Measurements from ENCODE around the gene PCK1. TPM values are rescaled to one million over a fixed set of nuclear protein-coding genes. Genes with fewer than 3 reads are reported as not detected.
"Not testable (repeated sequence)": the region's sequence is repeated elsewhere in the genome, so short reads cannot be mapped to it uniquely, and the experiment has no call there.

The PCK1 gene
- total RNA-seq, result under 0.01 TPM in 1 of 2 replicates, not detected in the other

- peaks cover 24% of the 10 kb centered on the region for H3K27me3 ChIP-seq (ENCODE audit: control insufficient read depth, insufficient read depth, low read length)
- H3K36me3 ChIP-seq (ENCODE audit: control insufficient read depth, insufficient read depth, low read length), result no peaks in the 10 kb centered on the region
- peak; percentile 54 for DNase-seq (ENCODE audit: low read depth)
- H3K4me3 ChIP-seq (ENCODE audit: low read depth, low read length), result no peak within 1 kb of the TSS
- TF ChIP-seq CTCF (IDR thresholded peaks at IDR 0.05; ENCODE audit: insufficient read depth, low read length, poor library complexity, severe bottlenecking), result no peak
Measured at GRCh38 chr20:57560554-57561355, at the start of gene PCK1. Gene PCK1 (plus strand): TSS chr20:57561110. CDS start chr20:57561412, 302 bp downstream.

- not testable (repeated sequence) for H3K4me3 ChIP-seq (ENCODE audit: low read depth, low read length); H3K27me3 ChIP-seq (ENCODE audit: control insufficient read depth, insufficient read depth, low read length); DNase-seq (ENCODE audit: low read depth); H3K36me3 ChIP-seq (ENCODE audit: control insufficient read depth, insufficient read depth, low read length)
Measured at GRCh38 chr20:57511709-57512108, 49.2 kb upstream of the PCK1 start.

GRCh38 chr20:57512432-57512831 lies 48.5 kb upstream of the PCK1 start:
- Histone ChIP-seq H3K36me3 (ENCODE audit: control insufficient read depth, insufficient read depth, low read length) (no peaks in the 10 kb centered on the region), H3K27me3 (ENCODE audit: control insufficient read depth, insufficient read depth, low read length) (peaks cover 8% of the 10 kb centered on the region), H3K4me3 (ENCODE audit: low read depth, low read length) (no peak overlapping the region)
- no peak for DNase-seq (ENCODE audit: low read depth)
- TF ChIP-seq CTCF (IDR thresholded peaks at IDR 0.05; ENCODE audit: insufficient read depth, low read length, poor library complexity, severe bottlenecking), result no peak

- Histone ChIP-seq H3K4me3 (ENCODE audit: low read depth, low read length) (no peak overlapping the region), H3K36me3 (ENCODE audit: control insufficient read depth, insufficient read depth, low read length) (no peaks in the 10 kb centered on the region), H3K27me3 (ENCODE audit: control insufficient read depth, insufficient read depth, low read length) (peaks cover 9% of the 10 kb centered on the region)
- no peak for TF ChIP-seq CTCF (IDR thresholded peaks at IDR 0.05; ENCODE audit: insufficient read depth, low read length, poor library complexity, severe bottlenecking)
- DNase-seq (ENCODE audit: low read depth), result no peak
Measured at GRCh38 chr20:57513199-57513598, 47.7 kb upstream of the PCK1 start.

GRCh38 chr20:57514273-57514751 lies 46.6 kb upstream of the PCK1 start:
- Histone ChIP-seq H3K36me3 (ENCODE audit: control insufficient read depth, insufficient read depth, low read length) (no peaks in the 10 kb centered on the region), H3K27me3 (ENCODE audit: control insufficient read depth, insufficient read depth, low read length) (peaks cover 3% of the 10 kb centered on the region), H3K4me3 (ENCODE audit: low read depth, low read length) (no peak overlapping the region)
- TF ChIP-seq CTCF (IDR thresholded peaks at IDR 0.05; ENCODE audit: insufficient read depth, low read length, poor library complexity, severe bottlenecking), result peak; percentile 78
- no peak for DNase-seq (ENCODE audit: low read depth)

GRCh38 chr20:57517904-57518303 lies 43.0 kb upstream of the PCK1 start:
- Histone ChIP-seq H3K27me3 (ENCODE audit: control insufficient read depth, insufficient read depth, low read length) (peaks cover 8% of the 10 kb centered on the region), H3K4me3 (ENCODE audit: low read depth, low read length) (no peak overlapping the region), H3K36me3 (ENCODE audit: control insufficient read depth, insufficient read depth, low read length) (no peaks in the 10 kb centered on the region)
- no peak for DNase-seq (ENCODE audit: low read depth)
- TF ChIP-seq CTCF (IDR thresholded peaks at IDR 0.05; ENCODE audit: insufficient read depth, low read length, poor library complexity, severe bottlenecking), result no peak

Measured in kidney epithelial cell (primary cell).